A549 (cell line): ENCODE results near the gene FBXO2. TPM values are rescaled to one million over a fixed set of nuclear protein-coding genes. Genes with fewer than 3 reads are reported as not detected.

ENCODE experiments used
- ATAC-seq, 2 experiments: fragments of 200-7000 bp in 1 of 2; fragments of >200 bp in 1 of 2; cut with Nextera tagmentation in 1 of 2; cut with Tn5 transposase in 1 of 2; 3 replicates each; pipeline versions ENCODE4 v1.8.0 to v1.9.1; 2018 to 2020; ENCODE audit warnings: mild to moderate bottlenecking in 1 of 2, moderate library complexity in 1 of 2
- CTCF ChIA-PET: fragments of 300-600 bp; sonication (Branson Sonifier 250); formaldehyde crosslinking; extraction: SDS; loops from one replicate; lab custom pipeline; 2021; ENCODE audit warnings: antibody characterized with exemption, inconsistent platforms; lab: Yijun Ruan, JAX
- POLR2A ChIA-PET: fragments of 350-600 bp; formaldehyde crosslinking; extraction: SDS; loops from one replicate; lab custom pipeline; 2021; ENCODE audit warnings: antibody characterized with exemption, inconsistent platforms; lab: Yijun Ruan, JAX
- DNase-seq, 2 experiments: peaks; one replicate each; pipeline versions ENCODE4 v3.0.0 to v3.0.0-alpha.2; 2011 to 2016; ENCODE audit warnings: low read depth in 1 of 2, low spot score in 1 of 2
- FAIRE-seq: peaks from 2 replicates; lab custom pipeline; 2011; peaks lifted over from hg19 to GRCh38; lab: Jason Lieb, UNC
- H3K27ac ChIP-seq, 2 experiments: fragments of >200 bp; sonication (Bioruptor Twin); formaldehyde crosslinking; 3 replicates each; pipeline ENCODE4 v1.5.1; 2016 to 2017
- H3K4me1 ChIP-seq: fragments of >200 bp; sonication (Bioruptor Twin); formaldehyde crosslinking; 3 replicates; pipeline ENCODE4 v1.6.1; 2016
- H3K4me2 ChIP-seq: fragments of >200 bp; sonication (Bioruptor Twin); formaldehyde crosslinking; 3 replicates; pipeline ENCODE4 v1.6.1; 2016
- H3K4me3 ChIP-seq: fragments of >200 bp; sonication (Bioruptor Twin); formaldehyde crosslinking; 3 replicates; pipeline ENCODE4 v1.5.1; 2016
- H3K9me3 ChIP-seq: fragments of >200 bp; sonication (Bioruptor Twin); formaldehyde crosslinking; 3 replicates; pipeline ENCODE4 v1.6.1; 2016
- CEBPB ChIP-seq, 2 experiments: fragments of >200 bp in 1 of 2; sonication (Bioruptor Twin) in 1 of 2; formaldehyde crosslinking in 1 of 2; IDR thresholded peaks; 2 replicates each; pipeline ENCODE4 v1.6.1; 2012 to 2016
- CHD2 ChIP-seq: fragments of 150-350 bp; IDR thresholded peaks from 2 replicates; pipeline ENCODE4 v1.6.1; 2014; ENCODE audit warnings: low read length; ENCODE audit not compliant: partially characterized antibody
- EHF ChIP-seq: fragments of 250-450 bp; sonication (Bioruptor Pico); IDR thresholded peaks from 2 replicates; pipeline ENCODE4 v1.5.0; 2020; ENCODE audit warnings: mild to moderate bottlenecking
- EHMT2 ChIP-seq: fragments of 200-600 bp; sonication (generic); IDR thresholded peaks from 2 replicates; pipeline ENCODE4 v1.6.1; 2016; ENCODE audit warnings: antibody characterized with exemption, low read depth, mild to moderate bottlenecking, moderate library complexity
- EP300 ChIP-seq, 2 experiments: fragments of >200 bp; sonication (Bioruptor Twin); formaldehyde crosslinking; IDR thresholded peaks; 2 replicates in 1 of 2; 3 replicates in 1 of 2; pipeline ENCODE4 v1.6.1; 2016 to 2017
- HDAC2 ChIP-seq: fragments of 200-600 bp; sonication (generic); IDR thresholded peaks from 2 replicates; pipeline ENCODE4 v1.6.1; 2016
- HOXB5 ChIP-seq: fragments of 250-450 bp; sonication (Bioruptor Pico); IDR thresholded peaks from 2 replicates; pipeline ENCODE4 v1.5.0; 2020; ENCODE audit warnings: mild to moderate bottlenecking, moderate library complexity
- JUN ChIP-seq, 2 experiments: fragments of >200 bp; sonication (Bioruptor Twin); formaldehyde crosslinking; IDR thresholded peaks; 2 replicates in 1 of 2; 3 replicates in 1 of 2; pipeline ENCODE4 v1.6.1; 2016 to 2017
- KDM5A ChIP-seq: fragments of 200-600 bp; sonication (generic); IDR thresholded peaks from 2 replicates; pipeline ENCODE4 v1.6.1; 2016; ENCODE audit warnings: antibody characterized with exemption, mild to moderate bottlenecking
- POLR2A ChIP-seq: IDR thresholded peaks from 2 replicates; pipeline ENCODE4 v1.6.1; 2012; ENCODE audit warnings: mild to moderate bottlenecking, low read length
- RAD21 ChIP-seq, 2 experiments: fragments of >200 bp in 1 of 2; sonication (Bioruptor Twin) in 1 of 2; formaldehyde crosslinking in 1 of 2; IDR thresholded peaks in 1 of 2; conservative IDR thresholded peaks in 1 of 2; 2 replicates in 1 of 2; 3 replicates in 1 of 2; pipeline ENCODE4 v1.6.1; 2012 to 2018; ENCODE audit warnings: inconsistent platforms in 1 of 2
- RCOR1 ChIP-seq: fragments of 150-350 bp; IDR thresholded peaks from 2 replicates; pipeline ENCODE4 v1.6.1; 2014; ENCODE audit warnings: antibody characterized with exemption, low read length, low read depth
- SMC3 ChIP-seq: fragments of >200 bp; sonication (Bioruptor Twin); formaldehyde crosslinking; IDR thresholded peaks from 3 replicates; pipeline ENCODE4 v1.6.1; 2018; ENCODE audit warnings: inconsistent platforms
- SREBF2 ChIP-seq: fragments of 450-650 bp; IDR thresholded peaks from 2 replicates; pipeline ENCODE4 v1.6.1; 2014; ENCODE audit warnings: mild to moderate bottlenecking, moderate library complexity
- ZSCAN20 ChIP-seq: fragments of 250-450 bp; sonication (Bioruptor Pico); IDR thresholded peaks from 2 replicates; pipeline ENCODE4 v1.8.0; 2022; ENCODE audit warnings: mild to moderate bottlenecking, moderate library complexity
- WGBS: methylation state at CpG from one replicate; pipeline ENCODE4 v1.1.6; 2017; ENCODE audit errors: missing lambda C conversion rate; 5-methylcytosine and 5-hydroxymethylcytosine counted together
- polyA plus RNA-seq, 4 experiments: library from polyadenylated mRNA; depleted of rRNA in 3 of 4; stranded (reverse); fragments of >200 nt; fragmentation: RNase III in 1 of 4; extraction: RNeasy Plus Mini Kit Qiagen cat#74134 plus additional on column Dnase treatment in 1 of 4; gene quantifications; 2 replicates in 3 of 4; 3 replicates in 1 of 4; pipeline ENCODE4 v1.2.3, GENCODE V29; 2011 to 2017
- TF ChIP-seq, protein P1 (sequence below): fragments of 250-450 bp; sonication (Bioruptor Pico); IDR thresholded peaks from 2 replicates; pipeline ENCODE4 v1.5.0; 2021; ENCODE audit warnings: mild to moderate bottlenecking, moderate library complexity, borderline replicate concordance
- TF ChIP-seq, protein P2 (sequence below): fragments of 150-350 bp; IDR thresholded peaks from 2 replicates; pipeline ENCODE4 v1.6.1; 2014; ENCODE audit warnings: low read depth, mild to moderate bottlenecking, low read length
- TF ChIP-seq, protein P3 (sequence below): fragments of 200-600 bp; sonication (generic); IDR thresholded peaks from 2 replicates; pipeline ENCODE4 v1.6.1; 2016; ENCODE audit warnings: antibody characterized with exemption, mild to moderate bottlenecking, moderate library complexity
- TF ChIP-seq, protein P4 (sequence below): fragments of >200 bp; sonication (Bioruptor Twin); formaldehyde crosslinking; IDR thresholded peaks from 3 replicates; pipeline ENCODE4 v1.5.1; 2016

The FBXO2 gene
- polyA plus RNA-seq, 2 of the 4 experiments (the other 2 are of a cell fraction) = 8.5 to 31.2 TPM

DNA sequence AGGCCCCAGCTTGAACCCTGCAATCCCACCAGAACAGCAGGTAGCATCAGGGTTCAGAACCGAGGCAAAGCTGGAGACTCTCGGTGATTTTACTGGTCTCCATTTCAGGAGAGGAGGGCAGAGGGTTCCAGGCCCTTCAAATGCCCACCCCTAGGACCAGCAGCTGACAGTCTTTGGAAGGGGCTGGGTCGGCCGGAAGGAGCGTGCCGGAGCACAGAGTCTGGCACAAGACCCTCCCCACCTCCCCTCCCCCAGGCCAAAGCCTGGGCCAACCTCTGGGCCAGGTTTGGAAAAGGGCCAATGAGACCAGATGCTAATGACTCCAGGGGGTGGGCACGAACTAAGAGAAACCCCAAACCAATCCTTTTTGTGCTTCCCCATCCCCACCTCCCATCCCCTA, 6.9 kb downstream of the FBXO2 start (continued):
- no peak for TF ChIP-seq RCOR1

DNA sequence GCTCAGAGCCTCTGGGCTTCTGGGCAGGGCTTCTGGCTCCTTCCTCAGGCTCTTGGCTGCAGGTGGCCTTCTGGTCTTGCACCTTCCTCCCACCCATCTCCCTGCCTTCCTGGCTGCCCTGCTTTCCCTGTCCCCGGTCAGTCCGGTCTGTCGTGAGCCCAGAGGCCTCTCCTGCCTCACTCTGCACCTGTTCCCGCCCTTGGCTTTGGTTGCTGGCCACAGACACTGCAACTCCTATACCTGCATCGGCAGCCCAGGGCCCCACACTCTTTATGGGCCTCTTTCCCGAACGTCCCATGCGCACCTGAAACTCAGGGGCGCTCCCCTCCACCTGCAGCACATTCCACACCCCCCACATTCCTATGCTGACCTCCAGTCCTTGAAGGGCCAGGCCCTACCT, 7.9 kb downstream of the FBXO2 start:
- ChIA-PET POLR2A (no interaction called here), CTCF (interaction anchor here (0.5 to 11.1 kb wide), 29 partner anchors 9 to 614 kb away, joined by 3 to 124 read pairs (median 4); partner anchors contain the start of gene MTOR)
- Histone ChIP-seq H3K4me3 (no peak overlapping the region), H3K27ac (no peak overlapping the region), H3K4me1 (peaks cover 5% of the 10 kb centered on the region), H3K9me3 (no peaks in the 10 kb centered on the region), H3K4me2 (no peak overlapping the region)
- FAIRE-seq (no peak), ATAC-seq (no peak), DNase-seq (no peak)
- WGBS = 77% methylated on average over 9 of the region's 9 CpGs
- TF ChIP-seq ZSCAN20 (CRISPR knock-in tag) (no peak), HOXB5 (CRISPR knock-in tag) (no peak), SMC3 (no peak), EP300 (IDR thresholded peaks at IDR 0.05) (no peak)
- TF ChIP-seq, protein P1, sequence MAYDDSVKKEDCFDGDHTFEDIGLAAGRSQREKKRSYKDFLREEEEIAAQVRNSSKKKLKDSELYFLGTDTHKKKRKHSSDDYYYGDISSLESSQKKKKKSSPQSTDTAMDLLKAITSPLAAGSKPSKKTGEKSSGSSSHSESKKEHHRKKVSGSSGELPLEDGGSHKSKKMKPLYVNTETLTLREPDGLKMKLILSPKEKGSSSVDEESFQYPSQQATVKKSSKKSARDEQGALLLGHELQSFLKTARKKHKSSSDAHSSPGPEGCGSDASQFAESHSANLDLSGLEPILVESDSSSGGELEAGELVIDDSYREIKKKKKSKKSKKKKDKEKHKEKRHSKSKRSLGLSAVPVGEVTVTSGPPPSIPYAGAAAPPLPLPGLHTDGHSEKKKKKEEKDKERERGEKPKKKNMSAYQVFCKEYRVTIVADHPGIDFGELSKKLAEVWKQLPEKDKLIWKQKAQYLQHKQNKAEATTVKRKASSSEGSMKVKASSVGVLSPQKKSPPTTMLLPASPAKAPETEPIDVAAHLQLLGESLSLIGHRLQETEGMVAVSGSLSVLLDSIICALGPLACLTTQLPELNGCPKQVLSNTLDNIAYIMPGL = no peak

DNA sequence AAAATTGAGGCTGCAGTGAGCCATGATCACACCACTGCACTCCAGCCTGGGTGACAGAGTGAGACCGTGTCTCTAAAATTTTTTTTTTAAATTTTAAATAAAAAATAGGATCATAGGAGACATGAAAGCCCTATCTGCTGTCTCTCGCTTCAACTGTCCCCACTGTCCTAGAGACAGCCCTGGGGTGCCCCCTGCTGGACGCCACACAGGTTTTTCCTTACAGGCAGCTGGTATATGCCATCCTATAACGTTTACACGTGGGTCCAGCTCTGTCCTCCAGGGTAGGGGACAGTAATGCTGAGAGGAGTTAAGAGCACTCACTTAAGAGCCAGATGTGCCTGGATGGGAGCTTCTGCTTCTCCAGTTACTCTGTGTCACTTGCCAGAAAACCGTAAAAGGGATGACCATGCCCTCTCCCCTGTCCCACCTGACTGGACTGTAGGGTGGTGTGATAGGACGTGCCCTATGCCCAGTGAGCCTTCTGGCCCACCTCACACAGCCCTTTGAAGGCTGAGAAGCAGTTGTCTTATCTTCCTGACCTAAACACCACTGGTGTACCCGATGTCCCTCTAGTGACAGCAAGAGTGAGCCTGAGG, 8.5 kb downstream of the FBXO2 start:
- POLR2A ChIA-PET = no interaction called here
- no peak for FAIRE-seq
- CTCF ChIA-PET = interaction anchor here (0.5 to 11.1 kb wide), 36 partner anchors 8 to 614 kb away, joined by 3 to 124 read pairs (median 3); partner anchors contain the start of genes FBXO2 and MTOR

DNA sequence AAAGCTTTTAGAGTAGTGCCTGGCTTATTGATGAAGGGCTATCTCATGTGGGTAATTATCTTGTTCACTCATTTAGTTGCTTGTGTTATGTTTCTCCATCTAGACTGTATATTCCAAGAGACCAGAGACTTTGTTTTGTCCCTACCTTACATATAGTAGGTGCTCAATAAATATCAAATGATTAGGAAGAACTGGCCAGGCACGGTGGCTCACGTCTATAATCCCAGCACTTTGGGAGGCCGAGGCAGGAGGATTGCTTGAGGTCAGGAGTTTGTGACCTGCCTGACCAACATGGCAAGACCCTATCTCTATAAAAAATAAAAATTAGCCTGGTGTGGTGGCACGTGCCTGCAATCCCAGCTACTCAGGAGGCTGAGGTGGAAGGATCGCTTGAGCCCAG, 9.0 kb downstream of the FBXO2 start:
- ChIA-PET POLR2A (no interaction called here), CTCF (interaction anchor here (0.6 to 11.1 kb wide), 30 partner anchors 8 to 613 kb away, joined by 3 to 124 read pairs (median 4); partner anchors contain the start of genes DISP3, FBXO2, FBXO6 and MTOR)
- ATAC-seq = no peak
- FAIRE-seq = no peak
- Histone ChIP-seq H3K4me3 (no peak overlapping the region), H3K4me1 (peaks cover 5% of the 10 kb centered on the region), H3K27ac (no peak overlapping the region), H3K4me2 (no peak overlapping the region), H3K9me3 (no peaks in the 10 kb centered on the region)
- 79% methylated on average over 5 of the region's 5 CpGs for WGBS
- TF ChIP-seq KDM5A (no peak), SREBF2 (no peak), JUN (IDR thresholded peaks at IDR 0.05) (no peak), CHD2 (no peak), CEBPB (IDR thresholded peaks at IDR 0.05) (no peak), EHF (CRISPR knock-in tag) (no peak), POLR2A (no peak), EHMT2 (no peak)
- TF ChIP-seq, protein P2, sequence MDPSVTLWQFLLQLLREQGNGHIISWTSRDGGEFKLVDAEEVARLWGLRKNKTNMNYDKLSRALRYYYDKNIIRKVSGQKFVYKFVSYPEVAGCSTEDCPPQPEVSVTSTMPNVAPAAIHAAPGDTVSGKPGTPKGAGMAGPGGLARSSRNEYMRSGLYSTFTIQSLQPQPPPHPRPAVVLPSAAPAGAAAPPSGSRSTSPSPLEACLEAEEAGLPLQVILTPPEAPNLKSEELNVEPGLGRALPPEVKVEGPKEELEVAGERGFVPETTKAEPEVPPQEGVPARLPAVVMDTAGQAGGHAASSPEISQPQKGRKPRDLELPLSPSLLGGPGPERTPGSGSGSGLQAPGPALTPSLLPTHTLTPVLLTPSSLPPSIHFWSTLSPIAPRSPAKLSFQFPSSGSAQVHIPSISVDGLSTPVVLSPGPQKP = no peak
- TF ChIP-seq, protein P3, sequence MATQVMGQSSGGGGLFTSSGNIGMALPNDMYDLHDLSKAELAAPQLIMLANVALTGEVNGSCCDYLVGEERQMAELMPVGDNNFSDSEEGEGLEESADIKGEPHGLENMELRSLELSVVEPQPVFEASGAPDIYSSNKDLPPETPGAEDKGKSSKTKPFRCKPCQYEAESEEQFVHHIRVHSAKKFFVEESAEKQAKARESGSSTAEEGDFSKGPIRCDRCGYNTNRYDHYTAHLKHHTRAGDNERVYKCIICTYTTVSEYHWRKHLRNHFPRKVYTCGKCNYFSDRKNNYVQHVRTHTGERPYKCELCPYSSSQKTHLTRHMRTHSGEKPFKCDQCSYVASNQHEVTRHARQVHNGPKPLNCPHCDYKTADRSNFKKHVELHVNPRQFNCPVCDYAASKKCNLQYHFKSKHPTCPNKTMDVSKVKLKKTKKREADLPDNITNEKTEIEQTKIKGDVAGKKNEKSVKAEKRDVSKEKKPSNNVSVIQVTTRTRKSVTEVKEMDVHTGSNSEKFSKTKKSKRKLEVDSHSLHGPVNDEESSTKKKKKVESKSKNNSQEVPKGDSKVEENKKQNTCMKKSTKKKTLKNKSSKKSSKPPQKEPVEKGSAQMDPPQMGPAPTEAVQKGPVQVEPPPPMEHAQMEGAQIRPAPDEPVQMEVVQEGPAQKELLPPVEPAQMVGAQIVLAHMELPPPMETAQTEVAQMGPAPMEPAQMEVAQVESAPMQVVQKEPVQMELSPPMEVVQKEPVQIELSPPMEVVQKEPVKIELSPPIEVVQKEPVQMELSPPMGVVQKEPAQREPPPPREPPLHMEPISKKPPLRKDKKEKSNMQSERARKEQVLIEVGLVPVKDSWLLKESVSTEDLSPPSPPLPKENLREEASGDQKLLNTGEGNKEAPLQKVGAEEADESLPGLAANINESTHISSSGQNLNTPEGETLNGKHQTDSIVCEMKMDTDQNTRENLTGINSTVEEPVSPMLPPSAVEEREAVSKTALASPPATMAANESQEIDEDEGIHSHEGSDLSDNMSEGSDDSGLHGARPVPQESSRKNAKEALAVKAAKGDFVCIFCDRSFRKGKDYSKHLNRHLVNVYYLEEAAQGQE = no peak
- no peak for DNase-seq

More for the DNA sequence above, 8.5 kb downstream of the FBXO2 start:
- no peaks in the 10 kb centered on the region for H3K9me3 ChIP-seq
- no peak overlapping the region for H3K4me2 ChIP-seq
- H3K4me1 ChIP-seq = peaks cover 5% of the 10 kb centered on the region
- TF ChIP-seq HDAC2 (no peak), RAD21 (conservative IDR thresholded peaks at IDR 0.05 in 1 of 2, IDR thresholded peaks at IDR 0.05 in 1 of 2) (peak; percentile 64 to 72), SMC3 (peak; percentile 52)
- TF ChIP-seq, protein P4, sequence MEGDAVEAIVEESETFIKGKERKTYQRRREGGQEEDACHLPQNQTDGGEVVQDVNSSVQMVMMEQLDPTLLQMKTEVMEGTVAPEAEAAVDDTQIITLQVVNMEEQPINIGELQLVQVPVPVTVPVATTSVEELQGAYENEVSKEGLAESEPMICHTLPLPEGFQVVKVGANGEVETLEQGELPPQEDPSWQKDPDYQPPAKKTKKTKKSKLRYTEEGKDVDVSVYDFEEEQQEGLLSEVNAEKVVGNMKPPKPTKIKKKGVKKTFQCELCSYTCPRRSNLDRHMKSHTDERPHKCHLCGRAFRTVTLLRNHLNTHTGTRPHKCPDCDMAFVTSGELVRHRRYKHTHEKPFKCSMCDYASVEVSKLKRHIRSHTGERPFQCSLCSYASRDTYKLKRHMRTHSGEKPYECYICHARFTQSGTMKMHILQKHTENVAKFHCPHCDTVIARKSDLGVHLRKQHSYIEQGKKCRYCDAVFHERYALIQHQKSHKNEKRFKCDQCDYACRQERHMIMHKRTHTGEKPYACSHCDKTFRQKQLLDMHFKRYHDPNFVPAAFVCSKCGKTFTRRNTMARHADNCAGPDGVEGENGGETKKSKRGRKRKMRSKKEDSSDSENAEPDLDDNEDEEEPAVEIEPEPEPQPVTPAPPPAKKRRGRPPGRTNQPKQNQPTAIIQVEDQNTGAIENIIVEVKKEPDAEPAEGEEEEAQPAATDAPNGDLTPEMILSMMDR = peak; percentile 73
- WGBS = 16% methylated on average over 8 of the region's 8 CpGs
- ATAC-seq (peak; percentile 64 to 79; a peak in 5 of 6 replicates), DNase-seq (peak; percentile 58 to 74)
- H3K27ac ChIP-seq = no peak overlapping the region
- H3K4me3 ChIP-seq = no peak overlapping the region
